ENCODE results near the gene SGF29.
"Not testable (repeated sequence)": the region's sequence is repeated elsewhere in the genome, so short reads cannot be mapped to it uniquely, and the experiment has no call there.

Gene SGF29

GRCh38 chr16:28616224-28616577 is 62.5 kb downstream of the SGF29 start:
- H3K27ac Mint-ChIP-seq, H3K4me3 Mint-ChIP-seq: not testable (repeated sequence)

GRCh38 chr16:28616636-28617035 is 62.9 kb downstream of the SGF29 start:
- peaks cover 4% of the 10 kb centered on the region for H3K4me1 Mint-ChIP-seq
- ATAC-seq (no peak), DNase-seq (no peak)
- no peak overlapping the region for H3K27ac Mint-ChIP-seq
- H3K36me3 Mint-ChIP-seq (ENCODE audit: low read depth) = peaks cover 7% of the 10 kb centered on the region
- H3K27me3 Mint-ChIP-seq = no peaks in the 10 kb centered on the region
- no peak overlapping the region for H3K4me3 Mint-ChIP-seq
- no peaks in the 10 kb centered on the region for H3K9me3 Mint-ChIP-seq

More at GRCh38 chr16:28616224-28616577, 62.5 kb downstream of the SGF29 start:
- ATAC-seq; H3K36me3 Mint-ChIP-seq (ENCODE audit: low read depth); H3K9me3 Mint-ChIP-seq; H3K4me1 Mint-ChIP-seq; DNase-seq; H3K27me3 Mint-ChIP-seq: not testable (repeated sequence)

GRCh38 chr16:28617874-28618273 is 64.2 kb downstream of the SGF29 start:
- peaks cover 11% of the 10 kb centered on the region for H3K36me3 Mint-ChIP-seq (ENCODE audit: low read depth)
- no peak overlapping the region for H3K4me3 Mint-ChIP-seq
- H3K27ac Mint-ChIP-seq = no peak overlapping the region
- DNase-seq (no peak), ATAC-seq (no peak)
- H3K9me3 Mint-ChIP-seq = no peaks in the 10 kb centered on the region
- peaks cover 15% of the 10 kb centered on the region for H3K4me1 Mint-ChIP-seq
- H3K27me3 Mint-ChIP-seq = no peaks in the 10 kb centered on the region

- not testable (repeated sequence) for H3K27ac Mint-ChIP-seq, H3K4me3 Mint-ChIP-seq, ATAC-seq, H3K9me3 Mint-ChIP-seq, H3K27me3 Mint-ChIP-seq, DNase-seq
- H3K4me1 Mint-ChIP-seq = peaks cover 21% of the 10 kb centered on the region
- H3K36me3 Mint-ChIP-seq (ENCODE audit: low read depth) = peaks cover 11% of the 10 kb centered on the region
These were observed 66.6 kb downstream of the SGF29 start for GRCh38 chr16:28620316-28620715.

- Mint-ChIP-seq H3K4me1 (peaks cover 21% of the 10 kb centered on the region), H3K36me3 (ENCODE audit: low read depth) (peaks cover 11% of the 10 kb centered on the region), H3K4me3 (peak overlapping the region; percentile 87), H3K9me3 (no peaks in the 10 kb centered on the region), H3K27ac (peak overlapping the region; percentile 69), H3K27me3 (no peaks in the 10 kb centered on the region)
- ATAC-seq (no peak), DNase-seq (no peak)
These were observed 67.9 kb downstream of the SGF29 start for GRCh38 chr16:28621481-28622155.

GRCh38 chr16:28622532-28623171 is 68.9 kb downstream of the SGF29 start:
- H3K9me3 Mint-ChIP-seq, H3K27me3 Mint-ChIP-seq, DNase-seq: not testable (repeated sequence)
- peaks cover 21% of the 10 kb centered on the region for H3K4me1 Mint-ChIP-seq
- H3K4me3 Mint-ChIP-seq = peak overlapping the region; percentile 87
- peak; percentile 2 for ATAC-seq
- peak overlapping the region; percentile 69 for H3K27ac Mint-ChIP-seq
- H3K36me3 Mint-ChIP-seq (ENCODE audit: low read depth) = peaks cover 11% of the 10 kb centered on the region

GRCh38 chr16:28623172-28623711 is 69.5 kb downstream of the SGF29 start:
- peak overlapping the region; percentile 69 for H3K27ac Mint-ChIP-seq
- DNase-seq = peak; percentile 74
- H3K4me1 Mint-ChIP-seq = peaks cover 19% of the 10 kb centered on the region
- peaks cover 11% of the 10 kb centered on the region for H3K36me3 Mint-ChIP-seq (ENCODE audit: low read depth)
- H3K9me3 Mint-ChIP-seq = no peaks in the 10 kb centered on the region
- H3K4me3 Mint-ChIP-seq = peak overlapping the region; percentile 87
- ATAC-seq = peak; percentile 98
- no peaks in the 10 kb centered on the region for H3K27me3 Mint-ChIP-seq

- not testable (repeated sequence) for ATAC-seq; DNase-seq; H3K27ac Mint-ChIP-seq; H3K9me3 Mint-ChIP-seq; H3K4me3 Mint-ChIP-seq; H3K4me1 Mint-ChIP-seq; H3K36me3 Mint-ChIP-seq (ENCODE audit: low read depth); H3K27me3 Mint-ChIP-seq
These were observed 77.2 kb downstream of the SGF29 start for GRCh38 chr16:28630905-28631304.

- H3K36me3 Mint-ChIP-seq (ENCODE audit: low read depth); H3K9me3 Mint-ChIP-seq; ATAC-seq; H3K4me3 Mint-ChIP-seq; H3K27me3 Mint-ChIP-seq; DNase-seq; H3K27ac Mint-ChIP-seq; H3K4me1 Mint-ChIP-seq: not testable (repeated sequence)
These were observed 82.5 kb downstream of the SGF29 start for GRCh38 chr16:28636093-28636823.

- not testable (repeated sequence) for ATAC-seq, H3K27me3 Mint-ChIP-seq, H3K4me3 Mint-ChIP-seq
These were observed 84.0 kb downstream of the SGF29 start, which contains the start of gene NPIPB8 for GRCh38 chr16:28637765-28638164. Gene NPIPB8 (plus strand): TSS chr16:28638065. CDS start chr16:28638361, 296 bp downstream.

GRCh38 chr16:28638359-28638758 is 84.6 kb downstream of the SGF29 start:
- DNase-seq; ATAC-seq; H3K36me3 Mint-ChIP-seq (ENCODE audit: low read depth); H3K4me1 Mint-ChIP-seq; H3K4me3 Mint-ChIP-seq; H3K9me3 Mint-ChIP-seq; H3K27me3 Mint-ChIP-seq; H3K27ac Mint-ChIP-seq: not testable (repeated sequence)

More at GRCh38 chr16:28637765-28638164, 84.0 kb downstream of the SGF29 start, which contains the start of gene NPIPB8:
- H3K4me1 Mint-ChIP-seq; H3K27ac Mint-ChIP-seq; H3K36me3 Mint-ChIP-seq (ENCODE audit: low read depth); H3K9me3 Mint-ChIP-seq; DNase-seq: not testable (repeated sequence)

- H3K27ac Mint-ChIP-seq; H3K4me1 Mint-ChIP-seq; H3K36me3 Mint-ChIP-seq (ENCODE audit: low read depth); ATAC-seq; H3K9me3 Mint-ChIP-seq; H3K4me3 Mint-ChIP-seq; DNase-seq; H3K27me3 Mint-ChIP-seq: not testable (repeated sequence)
These were observed 86.2 kb downstream of the SGF29 start for GRCh38 chr16:28639959-28640358.

All from activated naive CD8-positive, alpha-beta T cell treated with anti-CD3 and anti-CD28 coated beads, Interleukin-2, amount 50 U/mL, for 24 hours (primary cell).